IMR-90 (cell line): Measurements from ENCODE around the gene GRPR. TPM values are rescaled to one million over a fixed set of nuclear protein-coding genes. Genes with fewer than 3 reads are reported as not detected.

Experiments
- ATAC-seq: fragments of 200-7000 bp; cut with Tn5 transposase; 2 replicates; pipeline ENCODE4 v1.9.1; 2020; ENCODE audit warnings: low read depth, mild to moderate bottlenecking, moderate library complexity
- BruUV-seq: library from RNA; stranded (reverse); fragments of 400-500 nt; replicated peaks from 2 replicates; lab custom pipeline; 2021; lab: Mats Ljungman, UMichigan
- CTCF ChIA-PET: fragments of 300-600 bp; formaldehyde crosslinking; extraction: SDS; loops from one replicate; lab custom pipeline; 2021; ENCODE audit warnings: antibody characterized with exemption; lab: Yijun Ruan, JAX
- POLR2A ChIA-PET: fragments of 300-600 bp; sonication (Branson Sonifier 250); formaldehyde crosslinking; loops from one replicate; lab custom pipeline; 2022; ENCODE audit warnings: antibody characterized with exemption; ENCODE audit not compliant: unreplicated experiment; lab: Charles Lee
- DNase-seq: peaks from one replicate; pipeline ENCODE4 v3.0.0; 2013
- H2AFZ ChIP-seq: replicated peaks from 2 replicates; pipeline ENCODE3; 2013; ENCODE audit warnings: low read length, mild to moderate bottlenecking; ENCODE audit not compliant: poor library complexity
- H2AK5ac ChIP-seq: 2 replicates; pipeline ENCODE4 v1.6.1; 2013; ENCODE audit warnings: low read depth, low read length, inconsistent platforms
- H2AK9ac ChIP-seq: replicated peaks from 2 replicates; pipeline ENCODE3; 2013; ENCODE audit warnings: mild to moderate bottlenecking, low read depth, low read length, moderate library complexity; ENCODE audit not compliant: poor library complexity
- H2BK120ac ChIP-seq: 2 replicates; pipeline ENCODE4 v1.6.1; 2013; ENCODE audit warnings: low read depth, low read length, inconsistent platforms
- H2BK15ac ChIP-seq: 3 replicates; pipeline ENCODE4 v1.6.1; 2013; ENCODE audit warnings: low read depth, low read length, inconsistent platforms
- H2BK20ac ChIP-seq: 2 replicates; pipeline ENCODE4 v1.6.1; 2013; ENCODE audit warnings: low read depth, mild to moderate bottlenecking, inconsistent platforms, low read length, moderate library complexity
- H2BK5ac ChIP-seq: 2 replicates; pipeline ENCODE4 v1.6.1; 2013; ENCODE audit warnings: mild to moderate bottlenecking, low read depth, low read length, inconsistent platforms; ENCODE audit not compliant: poor library complexity, severe bottlenecking
- H3K14ac ChIP-seq: replicated peaks from 2 replicates; pipeline ENCODE4 v1.6.1; 2013; ENCODE audit warnings: low read depth, low read length, inconsistent platforms
- H3K18ac ChIP-seq: 2 replicates; pipeline ENCODE4 v1.6.1; 2013; ENCODE audit warnings: low read depth, low read length, control low read depth
- H3K23ac ChIP-seq: 2 replicates; pipeline ENCODE4 v1.6.1; 2013; ENCODE audit warnings: low read depth, low read length, inconsistent platforms
- H3K27ac ChIP-seq: 2 replicates; pipeline ENCODE4 v1.5.1; 2013; ENCODE audit warnings: mild to moderate bottlenecking, control low read depth, low read length; ENCODE audit not compliant: insufficient read depth
- H3K27me3 ChIP-seq: 2 replicates; pipeline ENCODE4 v1.6.1; 2013; ENCODE audit warnings: low read length; ENCODE audit not compliant: control insufficient read depth, insufficient read depth
- H3K36me3 ChIP-seq: 2 replicates; pipeline ENCODE4 v1.6.1; 2013; ENCODE audit warnings: low read length, mixed read lengths; ENCODE audit not compliant: control insufficient read depth, insufficient read depth
- H3K4ac ChIP-seq: 2 replicates; pipeline ENCODE4 v1.6.1; 2013; ENCODE audit warnings: low read depth, low read length, inconsistent platforms
- H3K4me1 ChIP-seq: 2 replicates; pipeline ENCODE4 v1.6.1; 2013; ENCODE audit warnings: low read length, mixed read lengths; ENCODE audit not compliant: control insufficient read depth, insufficient read depth
- H3K4me2 ChIP-seq: 2 replicates; pipeline ENCODE4 v1.6.1; 2013; ENCODE audit warnings: low read depth, mild to moderate bottlenecking, control low read depth, low read length, moderate library complexity
- H3K4me3 ChIP-seq: 2 replicates; pipeline ENCODE4 v1.5.1; 2013; ENCODE audit warnings: low read depth, mild to moderate bottlenecking, control low read depth, low read length, moderate library complexity; ENCODE audit not compliant: insufficient read depth
- H3K56ac ChIP-seq: 2 replicates; pipeline ENCODE4 v1.6.1; 2013; ENCODE audit warnings: low read length, inconsistent platforms; ENCODE audit not compliant: insufficient read depth; ENCODE audit errors: extremely low read depth
- H3K79me1 ChIP-seq, 2 experiments: 2 replicates each; pipeline ENCODE4 v1.6.1; 2013; ENCODE audit warnings: low read length in 2 of 2, inconsistent platforms in 1 of 2, low read depth in 1 of 2
- H3K9ac ChIP-seq: 2 replicates; pipeline ENCODE4 v1.6.1; 2013; ENCODE audit warnings: low read depth, low read length, control low read depth
- H3K9me1 ChIP-seq: 2 replicates; pipeline ENCODE4 v1.6.1; 2013; ENCODE audit warnings: low read length, inconsistent platforms; ENCODE audit not compliant: insufficient read depth
- H3K9me3 ChIP-seq: 2 replicates; pipeline ENCODE4 v1.6.1; 2013; ENCODE audit warnings: low read length; ENCODE audit not compliant: control insufficient read depth, insufficient read depth
- H4K20me1 ChIP-seq: 2 replicates; pipeline ENCODE4 v1.6.1; 2013; ENCODE audit warnings: low read length, inconsistent platforms; ENCODE audit not compliant: insufficient read depth
- H4K5ac ChIP-seq: 2 replicates; pipeline ENCODE4 v1.6.1; 2013; ENCODE audit warnings: mild to moderate bottlenecking, low read depth, low read length, control low read depth
- H4K8ac ChIP-seq, 2 experiments: 2 replicates each; pipeline ENCODE4 v1.6.1; 2013; ENCODE audit warnings: low read depth in 2 of 2, low read length in 2 of 2, control low read depth in 1 of 2, inconsistent platforms in 1 of 2
- H4K91ac ChIP-seq: 2 replicates; pipeline ENCODE4 v1.6.1; 2013; ENCODE audit warnings: low read depth, low read length, inconsistent platforms; ENCODE audit not compliant: insufficient read depth
- BHLHE40 ChIP-seq: fragments of 150-350 bp; IDR thresholded peaks from 2 replicates; pipeline ENCODE4 v1.6.1; 2016; ENCODE audit warnings: mild to moderate bottlenecking, low read depth, low read length
- CHD1 ChIP-seq: IDR thresholded peaks from 2 replicates; pipeline ENCODE4 v1.6.1; 2012; ENCODE audit warnings: low read depth, low read length, improper control_type of control experiment
- FOS ChIP-seq: fragments of 150-350 bp; IDR thresholded peaks from 2 replicates; pipeline ENCODE4 v1.6.1; 2016; ENCODE audit warnings: low read depth, low read length
- MAZ ChIP-seq: IDR thresholded peaks from 2 replicates; pipeline ENCODE4 v1.6.1; 2012; ENCODE audit warnings: low read depth, mild to moderate bottlenecking, low read length, improper control_type of control experiment, moderate library complexity, borderline replicate concordance
- POLR2A ChIP-seq: IDR thresholded peaks from 2 replicates; pipeline ENCODE4 v1.6.1; 2012; ENCODE audit warnings: mild to moderate bottlenecking, low read depth, low read length
- RAD21 ChIP-seq: IDR thresholded peaks from 2 replicates; pipeline ENCODE4 v1.6.1; 2012; ENCODE audit warnings: low read length, improper control_type of control experiment
- SMC3 ChIP-seq: fragments of 150-350 bp; IDR thresholded peaks from 2 replicates; pipeline ENCODE4 v1.6.1; 2016; ENCODE audit warnings: low read depth, mild to moderate bottlenecking, antibody characterized with exemption, low read length, moderate library complexity
- WGBS, 2 experiments: methylation state at CpG; one replicate each; pipeline versions ENCODE4 v1.1.5 to v1.1.7; 2013; ENCODE audit warnings: missing lambda C conversion rate in 2 of 2; ENCODE audit not compliant: insufficient read length in 1 of 2; ENCODE audit errors: extremely low coverage in 2 of 2; 5-methylcytosine and 5-hydroxymethylcytosine counted together
- dilution Hi-C: fragments of 300-500 bp; cut with HindIII; formaldehyde crosslinking; loops from one replicate; pipeline ENCODE4 v1.14.3; 2018; ENCODE audit warnings: low sequenced_read_pairs; ENCODE audit not compliant: unreplicated experiment
- in situ Hi-C: fragments of 300-500 bp; cut with MboI; formaldehyde crosslinking; loops from 3 replicates; pipeline ENCODE4 v1.14.3; 2019; ENCODE audit warnings: low sequenced_read_pairs, inconsistent platforms, mixed read lengths
- intact Hi-C: fragments of 100-400 bp; cut with micrococcal nuclease; formaldehyde crosslinking; loops from 2 replicates; pipeline ENCODE4 v1.10.0; 2022
- polyA plus RNA-seq, 3 experiments: library from polyadenylated mRNA; depleted of rRNA; stranded (reverse); fragments of >200 nt; gene quantifications; 2 replicates each; pipeline ENCODE4 v1.2.3, GENCODE V29; 2012; ENCODE audit warnings: low replicate concordance in 1 of 3
- total RNA-seq: library from RNA; depleted of rRNA; stranded (reverse); fragments of >200 nt; gene quantifications from 2 replicates; pipeline ENCODE4 v1.2.3, GENCODE V29; 2012
- TF ChIP-seq, protein P1 (sequence below): fragments of 150-350 bp; IDR thresholded peaks from 2 replicates; pipeline ENCODE4 v1.6.1; 2016; ENCODE audit warnings: low read depth, mild to moderate bottlenecking, low read length, moderate library complexity, borderline replicate concordance
- TF ChIP-seq, protein P2 (sequence below): conservative IDR thresholded peaks from 2 replicates; pipeline ENCODE4 v1.5.1; 2012; ENCODE audit warnings: mild to moderate bottlenecking, low read depth, low read length, improper control_type of control experiment
- TF ChIP-seq, protein P3 (sequence below): fragments of 150-350 bp; IDR thresholded peaks from 2 replicates; pipeline ENCODE4 v1.6.1; 2017; ENCODE audit warnings: mild to moderate bottlenecking, antibody characterized with exemption, low read length, low read depth

The GRPR gene
- total and polyA plus RNA-seq, 2 of the 4 experiments (the other 2 are of a cell fraction) = 9.2 to 13.6 TPM

DNA sequence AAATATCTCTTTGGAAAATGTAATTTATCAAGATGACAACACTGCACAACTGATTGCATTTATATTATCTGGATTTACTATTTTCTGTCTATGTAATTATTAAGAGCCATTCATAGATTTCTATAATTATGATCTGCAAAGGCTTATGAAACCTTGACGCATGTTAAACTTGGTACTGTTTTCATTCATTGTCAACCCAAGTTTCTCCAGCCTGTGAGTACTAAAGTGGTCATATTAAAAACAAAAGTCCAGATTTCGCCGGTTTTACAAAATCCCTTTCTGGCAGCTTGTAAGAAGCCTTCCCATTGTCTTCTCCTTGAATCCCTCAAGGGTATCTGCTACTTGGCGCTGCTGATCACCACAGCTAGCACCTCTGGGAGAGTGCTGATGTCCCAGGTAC lies 19.7 kb upstream of the GRPR start:
- in situ Hi-C loops = no loop called here
- POLR2A ChIA-PET = no interaction called here

More for the DNA sequence above, 19.7 kb upstream of the GRPR start:
- DNase-seq = no peak
- WGBS, 2 experiments = no CpG with 5 or more reads among the region's 4 CpGs
- ATAC-seq = no peak
- Histone ChIP-seq H3K4me3 (no peak overlapping the region), H2AK5ac (no peak overlapping the region), H3K36me3 (no peaks in the 10 kb centered on the region), H2AK9ac (no peak overlapping the region), H2BK20ac (no peak overlapping the region), H3K23ac (no peak overlapping the region), H3K4me2 (no peak overlapping the region), H2BK120ac (no peak overlapping the region), H3K56ac (no peak overlapping the region), H4K20me1 (no peaks in the 10 kb centered on the region), H3K18ac (no peak overlapping the region), H3K4ac (no peak overlapping the region), H3K9ac (no peak overlapping the region), H3K4me1 (no peaks in the 10 kb centered on the region), H4K91ac (no peak overlapping the region), H3K79me1 (no peaks in the 10 kb centered on the region), H4K8ac (no peak overlapping the region), H3K14ac (no peak overlapping the region), H3K27ac (no peak overlapping the region), H2BK15ac (no peak overlapping the region), H2BK5ac (no peak overlapping the region), H3K27me3 (peaks cover 8% of the 10 kb centered on the region), H3K9me1 (no peaks in the 10 kb centered on the region), H4K5ac (no peak overlapping the region), H3K9me3 (peaks cover 2% of the 10 kb centered on the region; the same call in 1 of the 2 replicates), H2AFZ (no peak overlapping the region)
- CTCF ChIA-PET = no interaction called here
- intact Hi-C loops = no loop called here
- no TSS peak for BruUV-seq
- dilution Hi-C loops = no loop called here
- TF ChIP-seq RAD21 (no peak), BHLHE40 (no peak), POLR2A (no peak), FOS (no peak), CHD1 (no peak), MAZ (no peak), SMC3 (no peak)
- TF ChIP-seq, protein P1, sequence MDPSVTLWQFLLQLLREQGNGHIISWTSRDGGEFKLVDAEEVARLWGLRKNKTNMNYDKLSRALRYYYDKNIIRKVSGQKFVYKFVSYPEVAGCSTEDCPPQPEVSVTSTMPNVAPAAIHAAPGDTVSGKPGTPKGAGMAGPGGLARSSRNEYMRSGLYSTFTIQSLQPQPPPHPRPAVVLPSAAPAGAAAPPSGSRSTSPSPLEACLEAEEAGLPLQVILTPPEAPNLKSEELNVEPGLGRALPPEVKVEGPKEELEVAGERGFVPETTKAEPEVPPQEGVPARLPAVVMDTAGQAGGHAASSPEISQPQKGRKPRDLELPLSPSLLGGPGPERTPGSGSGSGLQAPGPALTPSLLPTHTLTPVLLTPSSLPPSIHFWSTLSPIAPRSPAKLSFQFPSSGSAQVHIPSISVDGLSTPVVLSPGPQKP = no peak
- TF ChIP-seq, protein P2, sequence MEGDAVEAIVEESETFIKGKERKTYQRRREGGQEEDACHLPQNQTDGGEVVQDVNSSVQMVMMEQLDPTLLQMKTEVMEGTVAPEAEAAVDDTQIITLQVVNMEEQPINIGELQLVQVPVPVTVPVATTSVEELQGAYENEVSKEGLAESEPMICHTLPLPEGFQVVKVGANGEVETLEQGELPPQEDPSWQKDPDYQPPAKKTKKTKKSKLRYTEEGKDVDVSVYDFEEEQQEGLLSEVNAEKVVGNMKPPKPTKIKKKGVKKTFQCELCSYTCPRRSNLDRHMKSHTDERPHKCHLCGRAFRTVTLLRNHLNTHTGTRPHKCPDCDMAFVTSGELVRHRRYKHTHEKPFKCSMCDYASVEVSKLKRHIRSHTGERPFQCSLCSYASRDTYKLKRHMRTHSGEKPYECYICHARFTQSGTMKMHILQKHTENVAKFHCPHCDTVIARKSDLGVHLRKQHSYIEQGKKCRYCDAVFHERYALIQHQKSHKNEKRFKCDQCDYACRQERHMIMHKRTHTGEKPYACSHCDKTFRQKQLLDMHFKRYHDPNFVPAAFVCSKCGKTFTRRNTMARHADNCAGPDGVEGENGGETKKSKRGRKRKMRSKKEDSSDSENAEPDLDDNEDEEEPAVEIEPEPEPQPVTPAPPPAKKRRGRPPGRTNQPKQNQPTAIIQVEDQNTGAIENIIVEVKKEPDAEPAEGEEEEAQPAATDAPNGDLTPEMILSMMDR = no peak
- TF ChIP-seq, protein P3, sequence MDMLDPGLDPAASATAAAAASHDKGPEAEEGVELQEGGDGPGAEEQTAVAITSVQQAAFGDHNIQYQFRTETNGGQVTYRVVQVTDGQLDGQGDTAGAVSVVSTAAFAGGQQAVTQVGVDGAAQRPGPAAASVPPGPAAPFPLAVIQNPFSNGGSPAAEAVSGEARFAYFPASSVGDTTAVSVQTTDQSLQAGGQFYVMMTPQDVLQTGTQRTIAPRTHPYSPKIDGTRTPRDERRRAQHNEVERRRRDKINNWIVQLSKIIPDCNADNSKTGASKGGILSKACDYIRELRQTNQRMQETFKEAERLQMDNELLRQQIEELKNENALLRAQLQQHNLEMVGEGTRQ = no peak
